Spinal cord (tissue), 10 donors: ENCODE measurements around the gene LSM8. TPM values are rescaled to one million over a fixed set of nuclear protein-coding genes. Genes with fewer than 3 reads are reported as not detected.
"Not testable (repeated sequence)": the region's sequence is repeated elsewhere in the genome, so short reads cannot be mapped to it uniquely, and the experiment has no call there.

ENCODE experiments used
- DNase-seq, 6 donors: peaks; one replicate each; pipeline versions ENCODE4 v3.0.0 to v3.0.0-alpha.2; 2013 to 2015; ENCODE audit warnings: low spot score in 6 of 6, low read depth in 4 of 6
- H3K27ac ChIP-seq: one replicate; pipeline ENCODE4 v1.5.1; 2013; ENCODE audit warnings: low read depth, low read length, control low read depth
- H3K27me3 ChIP-seq: one replicate; pipeline ENCODE4 v1.6.1; 2013; ENCODE audit warnings: low read length; ENCODE audit not compliant: control insufficient read depth, insufficient read depth
- H3K36me3 ChIP-seq: one replicate; pipeline ENCODE4 v1.6.1; 2013; ENCODE audit warnings: low read length; ENCODE audit not compliant: control insufficient read depth, insufficient read depth
- H3K4me1 ChIP-seq: one replicate; pipeline ENCODE4 v1.6.1; 2013; ENCODE audit warnings: low read length; ENCODE audit not compliant: control insufficient read depth, insufficient read depth
- H3K4me3 ChIP-seq: one replicate; pipeline ENCODE4 v1.5.1; 2013; ENCODE audit warnings: low read depth, low read length, control low read depth
- H3K9me3 ChIP-seq: one replicate; pipeline ENCODE4 v1.6.1; 2013; ENCODE audit warnings: low read length; ENCODE audit not compliant: control insufficient read depth, insufficient read depth
- WGBS: methylation state at CpG from one replicate; pipeline ENCODE4 v1.1.5; 2013; ENCODE audit warnings: missing lambda C conversion rate; ENCODE audit not compliant: insufficient coverage; 5-methylcytosine and 5-hydroxymethylcytosine counted together
- polyA plus RNA-seq, 2 donors: library from polyadenylated mRNA; unstranded; fragments of 120-200 nt; gene quantifications; one replicate each; pipeline ENCODE4 v1.2.1, GENCODE V29; 2013; ENCODE audit not compliant: insufficient read length in 2 of 2
- total RNA-seq, 2 donors: library from RNA; depleted of rRNA in 1 of 2; stranded (reverse); fragments of 120-200 nt in 1 of 2; fragments of >200 nt in 1 of 2; gene quantifications; one replicate each; pipeline versions ENCODE4 v1.2.3 to v1.2.4, GENCODE V29; 2013 to 2014
- donor health status: healthy.

LSM8 gene
- total and polyA plus RNA-seq, 4 donors: 41.3 to 48.1 (median 45.4) TPM

- no peak for DNase-seq
These were observed 38.6 kb downstream of the LSM8 start for GRCh38 chr7:118222591-118222990.

GRCh38 chr7:118224521-118224920, 40.6 kb downstream of the LSM8 start, which contains the start of gene ANKRD7:
ANKRD7 (plus strand) TSS chr7:118224704; CDS start chr7:118224831, 127 bp downstream.
- Histone ChIP-seq H3K4me1 (no peaks in the 10 kb centered on the region), H3K27me3 (no peaks in the 10 kb centered on the region), H3K9me3 (no peaks in the 10 kb centered on the region), H3K36me3 (no peaks in the 10 kb centered on the region), H3K4me3 (no peak within 1 kb of the TSS), H3K27ac (no peak within 1 kb of the TSS)
- WGBS: 95% methylated on average over 18 of the region's 18 CpGs
- no peak for DNase-seq

More at GRCh38 chr7:118222591-118222990, 38.6 kb downstream of the LSM8 start:
- no CpG with 5 or more reads among the region's 1 CpG for WGBS
- H3K9me3 ChIP-seq: no peaks in the 10 kb centered on the region
- no peak overlapping the region for H3K4me3 ChIP-seq
- no peaks in the 10 kb centered on the region for H3K36me3 ChIP-seq
- no peak overlapping the region for H3K27ac ChIP-seq
- H3K4me1 ChIP-seq: no peaks in the 10 kb centered on the region
- H3K27me3 ChIP-seq: no peaks in the 10 kb centered on the region

- Histone ChIP-seq H3K27me3 (no peaks in the 10 kb centered on the region), H3K4me3 (no peak overlapping the region), H3K36me3 (no peaks in the 10 kb centered on the region), H3K4me1 (no peaks in the 10 kb centered on the region), H3K27ac (no peak overlapping the region), H3K9me3 (no peaks in the 10 kb centered on the region)
- no peak for DNase-seq
- WGBS: no CpG with 5 or more reads among the region's 1 CpG
These were observed 48.9 kb downstream of the LSM8 start for GRCh38 chr7:118232837-118233236.

GRCh38 chr7:118233799-118234198, 49.8 kb downstream of the LSM8 start:
- DNase-seq: no peak
- no peak overlapping the region for H3K27ac ChIP-seq
- no peaks in the 10 kb centered on the region for H3K27me3 ChIP-seq
- no peaks in the 10 kb centered on the region for H3K36me3 ChIP-seq
- no peak overlapping the region for H3K4me3 ChIP-seq
- H3K4me1 ChIP-seq: no peaks in the 10 kb centered on the region
- WGBS: no CpG with 5 or more reads among the region's 1 CpG
- H3K9me3 ChIP-seq: no peaks in the 10 kb centered on the region

- no peaks in the 10 kb centered on the region for H3K4me1 ChIP-seq
- no peak for DNase-seq
- no peak overlapping the region for H3K27ac ChIP-seq
- WGBS: 83% methylated on average over 2 of the region's 3 CpGs
- no peaks in the 10 kb centered on the region for H3K27me3 ChIP-seq
- no peaks in the 10 kb centered on the region for H3K36me3 ChIP-seq
- H3K9me3 ChIP-seq: no peaks in the 10 kb centered on the region
- H3K4me3 ChIP-seq: no peak overlapping the region
These were observed 55.0 kb downstream of the LSM8 start for GRCh38 chr7:118239014-118239413.

- not testable (repeated sequence) for H3K4me3 ChIP-seq, H3K27ac ChIP-seq, H3K9me3 ChIP-seq, H3K36me3 ChIP-seq, H3K27me3 ChIP-seq, DNase-seq, H3K4me1 ChIP-seq
- no CpG with 5 or more reads among the region's 2 CpGs for WGBS
These were observed 56.4 kb downstream of the LSM8 start for GRCh38 chr7:118240320-118240719.

Other genes with a start within 250 kb of the LSM8 start
- 10 to 100 TPM in 1 of 2 donors, 1 to 10 TPM in 1; 3.2 to 10.3 TPM for gene ANKRD7, start 40.5 kb downstream of the LSM8 start, total RNA-seq
- 1 to 10 TPM in 1 of 2 donors, under 1 TPM in 1; 0.98 to 1.8 TPM for gene ANKRD7, start 40.5 kb downstream of the LSM8 start, polyA plus RNA-seq